ENCODE results near the gene LIN9.

Gene LIN9

GRCh38 chr1:226250511-226250910, 58.5 kb downstream of the LIN9 start:
- ChIA-PET POLR2A (no interaction called here), CTCF (no interaction called here)
- DNase-seq (ENCODE audit: extremely low spot score) = no peak
- no peak for TF ChIP-seq CTCF (IDR thresholded peaks at IDR 0.05; ENCODE audit: control extremely low read depth, extremely low read depth, low read depth, missing control alignments)

- ChIA-PET POLR2A (interaction anchor here (0.5 kb wide), 1 partner anchor 25 kb away, joined by 3 read pairs; the partner anchor contains the start of gene MIXL1), CTCF (interaction anchor here (1.2 kb wide), 1 partner anchor 22 kb away, joined by 3 read pairs; no protein-coding TSS in a partner anchor)
- no peak for TF ChIP-seq CTCF (IDR thresholded peaks at IDR 0.05; ENCODE audit: control extremely low read depth, extremely low read depth, low read depth, missing control alignments)
- no peak for DNase-seq (ENCODE audit: extremely low spot score)
Measured at GRCh38 chr1:226248796-226249195, 60.2 kb downstream of the LIN9 start.

GRCh38 chr1:226248091-226248490, 60.9 kb downstream of the LIN9 start:
- POLR2A ChIA-PET = interaction anchor here (0.5 kb wide), 1 partner anchor 24 kb away, joined by 3 read pairs; the partner anchor contains the start of gene MIXL1
- no peak for DNase-seq (ENCODE audit: extremely low spot score)
- TF ChIP-seq CTCF (IDR thresholded peaks at IDR 0.05; ENCODE audit: control extremely low read depth, extremely low read depth, low read depth, missing control alignments) = no peak
- CTCF ChIA-PET = no interaction called here

GRCh38 chr1:226239421-226239820, 69.5 kb downstream of the LIN9 start:
- DNase-seq (ENCODE audit: extremely low spot score) = no peak
- ChIA-PET POLR2A (no interaction called here), CTCF (interaction anchor here (1.1 to 2.1 kb wide), 3 partner anchors 17 to 114 kb away, joined by 3 to 5 read pairs (median 4); no protein-coding TSS in a partner anchor)

GRCh38 chr1:226236826-226237225, 72.1 kb downstream of the LIN9 start:
- ChIA-PET POLR2A (no interaction called here), CTCF (interaction anchor here (0.9 to 1.8 kb wide), 5 partner anchors 9 to 96 kb away, joined by 3 to 4 read pairs (median 3); no protein-coding TSS in a partner anchor)
- TF ChIP-seq CTCF (IDR thresholded peaks at IDR 0.05; ENCODE audit: control extremely low read depth, extremely low read depth, low read depth, missing control alignments) = no peak
- DNase-seq (ENCODE audit: extremely low spot score) = no peak

More at GRCh38 chr1:226239421-226239820, 69.5 kb downstream of the LIN9 start:
- no peak for TF ChIP-seq CTCF (IDR thresholded peaks at IDR 0.05; ENCODE audit: control extremely low read depth, extremely low read depth, low read depth, missing control alignments)

- ChIA-PET POLR2A (no interaction called here), CTCF (interaction anchor here (1.5 kb wide), 1 partner anchor 23 kb away, joined by 3 read pairs; no protein-coding TSS in a partner anchor)
- TF ChIP-seq CTCF (IDR thresholded peaks at IDR 0.05; ENCODE audit: control extremely low read depth, extremely low read depth, low read depth, missing control alignments) = no peak
- no peak for DNase-seq (ENCODE audit: extremely low spot score)
Measured at GRCh38 chr1:226233806-226234205, 75.2 kb downstream of the LIN9 start.

Data from GM10248 (cell line).